HEK293T (cell line): ENCODE results near the gene SP2.

Experiments
- ARNT ChIP-seq: fragments of 450-650 bp; IDR thresholded peaks from 2 replicates; pipeline ENCODE4 v1.6.1; 2017; ENCODE audit warnings: mild to moderate bottlenecking
- BHLHE40 ChIP-seq: fragments of 450-650 bp; IDR thresholded peaks from 2 replicates; pipeline ENCODE4 v1.6.1; 2016; ENCODE audit warnings: mild to moderate bottlenecking, moderate library complexity, borderline replicate concordance
- CTBP1 ChIP-seq: fragments of 450-650 bp; IDR thresholded peaks from 2 replicates; pipeline ENCODE4 v1.6.1; 2016; ENCODE audit warnings: borderline replicate concordance
- SUZ12 ChIP-seq: fragments of 450-650 bp; IDR thresholded peaks from 2 replicates; pipeline ENCODE4 v1.6.1; 2016; ENCODE audit warnings: mild to moderate bottlenecking
- TF ChIP-seq, protein P1 (sequence below): fragments of 450-650 bp; IDR thresholded peaks from 2 replicates; pipeline ENCODE4 v1.6.1; 2016

DNA sequence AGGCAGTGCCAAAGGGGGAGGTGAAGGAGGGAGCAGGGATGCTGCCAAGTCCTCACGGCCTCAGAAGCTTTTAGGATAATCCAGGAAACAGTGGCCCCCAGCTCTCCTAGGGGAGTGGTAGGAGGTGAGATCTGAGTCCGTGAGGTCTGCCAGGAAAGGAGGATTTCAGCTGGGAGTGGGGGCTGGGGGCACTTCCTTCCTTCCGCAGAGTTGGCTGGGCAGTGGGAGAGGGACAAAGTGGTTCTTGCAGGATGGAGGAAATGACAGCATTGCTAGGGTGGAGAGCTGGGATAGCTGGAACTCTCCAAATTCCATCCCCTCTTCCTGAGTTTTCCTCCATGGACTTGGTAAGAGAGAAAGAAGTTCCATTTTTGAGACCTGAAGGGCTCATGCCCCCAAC is 40.3 kb upstream of the SP2 start:
- TF ChIP-seq SUZ12: no peak
- no peak for TF ChIP-seq ARNT
- no peak for TF ChIP-seq BHLHE40
- TF ChIP-seq CTBP1: no peak
- TF ChIP-seq, protein P1, sequence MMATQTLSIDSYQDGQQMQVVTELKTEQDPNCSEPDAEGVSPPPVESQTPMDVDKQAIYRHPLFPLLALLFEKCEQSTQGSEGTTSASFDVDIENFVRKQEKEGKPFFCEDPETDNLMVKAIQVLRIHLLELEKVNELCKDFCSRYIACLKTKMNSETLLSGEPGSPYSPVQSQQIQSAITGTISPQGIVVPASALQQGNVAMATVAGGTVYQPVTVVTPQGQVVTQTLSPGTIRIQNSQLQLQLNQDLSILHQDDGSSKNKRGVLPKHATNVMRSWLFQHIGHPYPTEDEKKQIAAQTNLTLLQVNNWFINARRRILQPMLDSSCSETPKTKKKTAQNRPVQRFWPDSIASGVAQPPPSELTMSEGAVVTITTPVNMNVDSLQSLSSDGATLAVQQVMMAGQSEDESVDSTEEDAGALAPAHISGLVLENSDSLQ: no peak
